AG20443 (cell line): ENCODE data around the gene DLG2.
"Not testable (repeated sequence)": the region's sequence is repeated elsewhere in the genome, so short reads cannot be mapped to it uniquely, and the experiment has no call there.

Experiments
- DNase-seq: peaks from one replicate; pipeline ENCODE4 v3.0.0; 2012; ENCODE audit warnings: low spot score, mixed read lengths

The DLG2 gene

DNA sequence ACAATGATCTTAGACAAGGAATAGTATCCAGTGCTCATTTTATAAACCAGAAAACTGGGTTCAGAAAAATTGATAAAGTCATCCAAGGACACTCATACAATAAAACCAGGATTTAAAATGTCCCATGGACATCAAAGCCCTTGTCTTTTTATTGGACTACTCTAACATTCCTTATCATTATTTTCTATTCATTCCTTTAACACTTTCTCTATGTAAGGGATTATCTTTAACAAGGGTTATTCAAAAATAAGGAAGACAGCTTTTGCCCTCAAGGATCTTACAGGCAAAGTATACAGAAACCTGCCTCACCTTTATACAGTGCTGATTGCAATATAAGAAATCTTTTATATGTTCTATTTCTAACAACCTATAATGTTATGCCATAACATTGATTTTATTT, 790.8 kb downstream of the DLG2 start:
- no peak for DNase-seq

DNA sequence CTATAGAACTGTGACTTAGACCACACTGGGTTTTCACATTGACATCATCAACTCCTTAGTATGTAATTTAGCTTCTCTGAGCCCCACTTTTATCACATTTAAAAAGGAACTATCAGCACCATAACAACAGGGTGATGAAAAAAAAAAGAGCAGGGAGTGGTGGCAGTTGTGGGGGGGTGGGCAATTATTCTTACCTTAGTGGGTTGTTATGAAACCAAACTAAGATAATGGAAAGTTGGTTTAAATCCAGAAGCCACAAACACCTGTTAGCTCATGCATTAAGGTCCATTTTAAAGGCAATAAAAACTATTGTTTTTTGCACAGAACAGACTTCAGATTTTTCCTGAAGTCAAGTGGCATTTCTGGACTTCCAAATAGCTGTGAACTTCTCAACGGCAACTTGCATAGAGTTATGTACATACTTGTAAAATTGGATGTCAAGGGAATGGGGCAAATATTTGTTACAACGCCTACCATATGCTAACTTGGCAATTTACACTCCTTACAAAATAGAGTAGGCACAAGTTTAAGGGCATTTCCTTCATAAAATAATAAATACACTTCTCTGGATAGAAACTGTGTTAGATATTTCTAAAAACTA, 793.6 kb downstream of the DLG2 start:
- no peak for DNase-seq

DNA sequence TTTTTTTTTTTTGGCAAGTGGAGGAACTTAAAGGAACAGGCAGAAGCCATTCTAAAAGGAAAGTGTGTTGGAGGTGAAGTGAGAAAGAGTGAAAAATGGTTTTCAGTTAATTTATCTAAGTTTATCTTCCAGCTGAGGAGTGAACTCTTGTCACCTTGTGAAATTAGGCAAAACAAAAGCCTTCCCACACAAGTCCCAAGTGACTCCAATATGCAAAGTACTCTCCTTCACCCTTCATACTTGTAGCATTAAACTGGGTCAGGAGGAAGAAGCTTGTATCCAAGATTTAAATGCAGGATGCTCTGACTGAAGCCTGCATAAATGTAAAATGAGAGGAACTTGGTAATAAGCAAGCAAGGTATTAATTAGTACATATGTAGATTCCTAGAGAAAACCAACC, 796.8 kb downstream of the DLG2 start:
- no peak for DNase-seq

DNA sequence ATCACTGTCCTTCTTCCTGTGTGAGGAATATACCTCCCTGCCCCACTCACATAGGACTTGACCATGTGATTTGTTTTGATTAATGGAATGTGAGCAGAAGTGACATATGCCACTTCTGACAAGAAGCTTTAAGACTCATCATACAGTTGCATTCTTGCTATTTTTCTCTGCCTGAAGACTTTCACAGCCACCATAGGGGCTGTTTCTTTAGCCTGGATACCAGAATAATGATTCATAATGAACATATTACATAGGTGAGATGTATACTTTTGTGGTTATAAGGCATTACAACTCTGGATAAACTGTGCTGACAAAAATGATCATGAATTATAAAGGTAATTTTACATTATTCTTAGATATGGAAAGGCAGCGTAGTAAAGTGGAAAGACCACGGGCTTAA, 798.0 kb downstream of the DLG2 start:
- DNase-seq, result no peak

DNA sequence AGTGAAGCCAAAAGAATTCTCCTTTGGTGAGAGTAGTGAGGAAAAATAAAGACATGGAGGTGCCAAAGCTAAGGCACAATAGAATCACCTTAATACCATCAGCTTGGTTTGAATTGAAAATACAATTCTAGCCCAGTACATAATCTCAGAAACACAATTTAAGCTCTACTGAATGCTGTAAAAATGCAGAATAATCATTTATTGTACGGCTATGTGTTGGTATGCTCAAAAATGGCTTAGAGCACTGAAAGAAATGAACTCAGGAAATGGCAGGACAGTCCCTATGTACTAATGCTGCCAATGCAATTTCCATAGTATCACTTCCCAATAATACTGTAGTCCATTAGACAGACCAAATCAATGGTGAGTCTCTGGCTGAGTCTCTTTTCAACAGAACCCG, 798.5 kb downstream of the DLG2 start:
- DNase-seq, result no peak

DNA sequence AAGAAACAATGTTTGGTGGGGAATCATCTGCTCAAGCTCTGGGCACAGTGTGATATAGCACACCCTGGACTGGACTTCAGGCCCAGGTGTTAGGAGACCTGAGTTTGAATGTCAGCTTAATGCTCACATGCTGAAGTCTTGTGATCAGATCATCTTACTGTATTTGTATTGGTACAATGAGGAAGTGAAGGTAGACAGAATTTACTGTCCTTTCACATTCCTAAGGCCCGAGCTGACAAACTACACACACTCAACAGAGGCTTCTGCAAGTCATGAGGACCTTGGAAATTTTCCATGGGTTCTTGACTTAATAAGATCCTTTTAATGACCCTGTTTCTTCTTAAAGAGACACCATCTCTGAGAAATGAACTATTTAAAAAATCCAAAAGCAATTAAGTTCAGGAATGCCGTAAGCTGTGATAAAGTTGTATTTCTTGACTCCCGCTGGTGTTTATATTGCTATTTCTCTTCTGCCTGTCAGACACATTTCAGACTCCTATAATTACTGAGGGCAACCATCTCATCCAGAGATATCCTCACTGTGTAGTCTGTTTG, 802.0 kb downstream of the DLG2 start:
- no peak for DNase-seq

DNA sequence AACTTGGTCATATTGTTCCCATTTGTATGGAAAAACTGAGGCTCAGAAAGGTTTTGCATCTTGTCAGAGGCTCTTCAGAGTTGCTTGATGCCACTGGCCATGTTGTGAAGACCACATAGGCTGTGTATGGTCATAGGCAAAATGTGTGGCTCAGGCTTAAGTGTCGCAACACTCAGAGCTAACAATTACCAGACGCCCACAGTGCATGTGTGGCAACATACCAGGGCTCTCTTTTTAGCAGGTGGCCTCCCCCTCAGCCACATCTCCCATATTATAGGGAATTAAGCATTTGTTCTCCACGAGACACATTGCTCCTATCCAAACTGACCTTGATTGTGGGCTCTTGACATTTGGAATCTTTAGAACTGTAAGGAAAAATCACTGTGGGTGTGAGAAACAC, 802.5 kb downstream of the DLG2 start:
- DNase-seq, result peak; percentile 29

DNA sequence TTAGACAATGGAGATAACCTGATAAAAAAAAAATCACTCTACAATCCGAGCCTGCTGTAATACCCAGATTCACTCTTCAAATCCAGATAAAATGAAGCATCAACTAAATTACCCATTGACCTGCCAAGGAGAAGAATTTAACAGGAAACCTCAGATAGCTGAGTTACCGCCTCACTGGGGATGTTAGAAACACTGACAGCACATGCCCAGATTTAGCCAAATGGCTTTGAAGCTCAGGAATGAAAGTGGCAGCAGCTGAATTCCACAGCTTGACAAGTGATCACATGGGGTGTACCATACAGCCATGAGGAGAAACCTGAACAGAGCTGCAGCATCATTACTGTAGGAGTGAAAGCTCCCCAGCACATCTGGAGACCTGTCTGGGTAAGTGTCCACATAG, 807.6 kb downstream of the DLG2 start:
- no peak for DNase-seq

DNA sequence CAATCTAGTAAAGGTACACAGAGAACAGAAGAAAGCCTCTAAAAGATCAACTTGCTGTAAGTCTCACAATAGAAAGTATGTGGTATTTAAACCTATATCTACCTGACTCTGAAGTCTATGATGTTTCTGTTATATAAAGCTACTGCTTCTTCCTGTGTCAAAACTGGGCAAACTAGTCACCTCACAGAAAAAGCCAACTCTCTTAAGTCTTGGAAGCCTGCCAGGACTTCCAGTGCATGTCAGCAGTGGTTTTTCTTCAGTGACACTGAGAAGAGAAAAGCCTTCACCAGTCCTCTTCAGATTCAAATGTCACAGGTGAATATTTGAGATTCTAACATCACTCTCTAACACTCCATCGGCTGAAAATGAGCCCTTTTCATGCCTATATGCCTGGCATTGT, 808.0 kb downstream of the DLG2 start:
- no peak for DNase-seq

DNA sequence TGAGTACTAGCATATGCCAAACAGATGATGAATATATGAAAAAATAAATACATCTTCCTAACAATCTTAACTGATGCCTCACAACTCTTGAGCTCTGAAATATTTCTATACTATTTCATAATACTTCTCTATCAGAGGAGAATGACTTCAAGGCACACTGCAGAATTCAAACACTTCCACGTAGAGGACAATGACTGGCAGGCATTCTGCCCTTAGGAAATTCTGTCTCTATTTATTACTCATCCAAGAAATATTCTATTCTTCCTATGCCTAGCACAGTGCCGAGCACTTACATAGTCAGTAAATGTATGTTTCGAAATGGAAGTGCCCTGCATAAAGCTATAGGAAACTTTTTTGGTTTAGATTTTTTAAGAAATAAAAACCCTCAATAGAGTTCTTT, 809.1 kb downstream of the DLG2 start:
- DNase-seq, result peak; percentile 13

DNA sequence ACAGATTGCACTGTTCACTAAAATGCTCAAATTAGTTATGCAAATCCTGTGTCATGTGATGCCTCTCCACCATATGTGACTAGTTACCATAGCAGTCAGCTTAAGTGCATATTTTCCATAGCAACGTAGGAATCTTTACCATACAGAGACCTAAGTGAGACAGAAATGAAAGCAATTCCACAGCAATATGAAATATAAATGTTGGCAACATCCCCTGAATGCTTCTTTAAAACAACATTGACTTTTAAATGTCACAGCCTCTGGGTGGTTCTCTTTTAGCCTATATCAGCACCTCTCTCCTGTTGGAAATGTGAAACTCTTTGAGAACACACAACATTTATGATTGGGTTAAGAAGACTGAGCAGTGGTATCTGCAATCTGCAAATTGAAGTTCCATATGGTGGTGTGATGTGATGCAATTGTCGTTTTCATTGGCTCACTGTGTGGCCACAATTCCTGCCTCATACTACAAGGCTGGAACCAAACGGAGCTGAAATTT, 814.6 kb downstream of the DLG2 start:
- no peak for DNase-seq

DNA sequence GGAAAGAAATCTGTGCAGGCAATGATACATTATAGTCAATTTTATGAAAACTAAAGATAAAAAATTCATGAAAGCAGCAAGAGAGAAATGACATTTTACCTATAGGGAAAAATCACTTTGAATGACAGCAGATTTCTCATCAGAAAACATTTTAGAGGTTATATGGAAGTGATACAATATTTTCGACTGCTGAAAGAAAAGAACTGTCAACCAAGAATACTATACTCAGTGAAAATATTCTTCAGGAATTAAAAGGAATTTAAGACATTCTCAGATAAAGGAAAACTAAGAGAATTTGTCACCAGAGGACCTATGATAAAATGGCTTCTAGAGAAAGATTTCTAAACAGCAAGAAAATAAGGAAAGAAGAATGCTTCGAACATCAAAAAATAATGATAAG, 820.8 kb downstream of the DLG2 start:
- no peak for DNase-seq

DNA sequence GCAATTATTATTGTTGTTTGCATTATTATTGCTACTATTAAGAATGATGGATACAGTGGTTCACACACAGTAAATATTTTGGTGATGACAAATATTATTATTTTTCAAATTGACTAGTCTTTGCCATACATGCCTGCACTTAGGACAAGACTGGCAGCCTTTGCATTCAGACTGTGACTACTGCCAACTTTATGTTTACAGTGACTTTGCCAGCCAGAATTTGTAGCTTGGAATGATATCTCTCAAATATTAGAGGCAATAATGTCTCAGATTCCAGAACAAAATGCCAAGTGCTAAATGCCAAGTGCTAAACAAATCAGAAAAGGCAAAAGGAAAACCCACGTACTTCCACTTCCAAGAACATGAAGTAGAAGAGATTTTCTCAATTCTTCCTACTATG, 823.1 kb downstream of the DLG2 start:
- no peak for DNase-seq

DNA sequence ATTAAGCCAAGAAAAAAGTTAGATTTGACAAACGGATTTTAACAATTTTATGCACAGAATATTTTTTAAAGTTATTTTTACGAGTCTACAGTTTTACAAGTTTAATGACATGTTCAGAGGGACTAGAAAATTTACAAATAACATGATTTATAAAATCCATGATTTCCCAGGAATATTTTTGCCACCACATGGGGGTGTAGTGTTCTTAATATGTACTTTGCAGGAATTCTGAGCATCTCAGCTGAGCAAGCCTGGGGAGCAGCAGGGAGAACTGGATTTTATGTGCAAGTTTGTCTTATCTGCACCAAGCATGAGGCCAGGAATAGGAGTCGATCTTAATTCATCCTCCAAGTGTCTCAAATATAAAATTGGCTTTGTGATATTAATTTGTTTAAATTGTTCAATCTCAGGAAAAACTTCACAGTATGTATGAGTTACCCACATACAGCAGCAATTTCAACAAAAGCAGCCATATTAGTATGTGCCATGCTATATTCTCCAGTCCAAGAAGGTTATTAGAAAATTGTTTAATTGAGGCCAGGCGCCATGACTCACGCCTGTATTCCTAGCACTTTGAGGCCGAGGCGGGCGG, 826.3 kb downstream of the DLG2 start:
- peak; percentile 67 for DNase-seq

DNA sequence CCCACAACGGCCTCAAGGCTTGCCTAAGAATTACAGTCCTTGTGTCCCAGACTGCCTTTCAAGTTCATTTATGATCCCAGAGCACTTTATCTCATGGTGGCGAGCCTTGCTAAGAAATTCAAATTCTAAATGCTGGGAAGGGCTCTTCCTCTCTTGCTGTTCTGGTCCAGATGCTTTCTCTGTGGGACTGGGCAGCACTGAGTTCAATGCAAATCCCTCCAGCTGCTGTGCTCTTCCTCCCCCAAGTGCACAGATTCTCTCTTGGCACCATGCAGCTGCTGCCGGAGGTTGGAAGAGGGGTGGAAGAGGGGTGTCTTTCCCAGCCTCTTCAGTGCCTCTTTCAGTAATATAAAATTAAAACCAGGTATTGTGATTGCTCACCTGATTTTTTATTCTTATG, 828.0 kb downstream of the DLG2 start:
- no peak for DNase-seq

DNA sequence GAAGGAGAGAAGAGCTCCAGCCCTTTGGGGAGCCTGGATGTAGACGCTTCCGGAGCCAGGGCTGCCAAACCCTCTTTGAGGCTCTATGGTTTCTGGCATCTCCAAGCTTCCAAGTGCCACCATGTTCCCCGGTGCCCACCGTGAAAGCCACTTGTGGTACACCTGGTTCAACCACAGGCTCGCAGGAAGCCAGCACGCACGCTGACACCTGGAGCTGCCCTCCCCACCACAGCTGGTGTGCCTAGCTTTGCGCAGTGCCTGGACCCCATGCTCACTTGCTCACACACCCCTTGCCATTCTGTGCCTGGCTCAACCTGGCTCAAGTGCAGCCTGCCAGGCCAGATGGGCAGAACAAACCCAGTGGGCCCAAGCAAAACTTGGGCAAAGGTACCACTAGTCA, 831.4 kb downstream of the DLG2 start:
- no peak for DNase-seq

DNA sequence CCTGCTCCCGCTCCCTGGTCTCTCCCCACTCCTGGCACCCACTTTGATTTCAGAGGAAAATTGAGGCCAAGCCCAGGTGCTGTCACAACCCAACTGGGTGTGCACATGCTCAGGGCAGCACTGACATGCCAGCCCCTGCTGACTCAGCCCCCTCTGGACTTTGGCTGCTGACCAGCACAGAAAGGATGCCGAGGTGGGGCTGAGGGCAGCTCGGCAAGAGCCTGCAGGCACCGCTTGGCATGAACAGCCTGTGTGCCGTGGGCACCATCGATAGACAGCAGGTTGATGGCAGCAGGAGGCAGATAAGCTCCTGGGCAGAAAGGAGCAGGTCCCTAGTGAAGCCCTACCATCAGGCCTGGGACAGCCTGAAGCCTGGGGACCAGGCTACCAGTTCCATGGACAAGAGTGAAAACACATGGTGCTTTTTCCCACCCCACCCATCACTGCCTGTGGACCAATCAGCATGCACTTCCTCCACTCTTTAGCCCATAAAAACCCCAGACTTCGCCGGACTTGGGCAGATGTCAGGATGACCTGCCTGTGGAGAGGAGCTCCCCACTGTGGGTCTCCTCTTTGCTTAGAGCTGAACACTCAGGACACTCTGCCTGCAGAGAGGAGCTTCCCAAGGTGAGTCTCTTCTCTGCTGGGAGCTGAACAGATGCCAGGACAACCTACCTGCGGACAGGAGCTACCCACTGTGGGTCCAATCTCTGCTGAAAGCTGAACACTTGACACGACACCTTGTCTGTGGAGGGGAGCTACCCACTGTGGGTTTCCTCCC, 832.3 kb downstream of the DLG2 start:
- DNase-seq, result no peak

DNA sequence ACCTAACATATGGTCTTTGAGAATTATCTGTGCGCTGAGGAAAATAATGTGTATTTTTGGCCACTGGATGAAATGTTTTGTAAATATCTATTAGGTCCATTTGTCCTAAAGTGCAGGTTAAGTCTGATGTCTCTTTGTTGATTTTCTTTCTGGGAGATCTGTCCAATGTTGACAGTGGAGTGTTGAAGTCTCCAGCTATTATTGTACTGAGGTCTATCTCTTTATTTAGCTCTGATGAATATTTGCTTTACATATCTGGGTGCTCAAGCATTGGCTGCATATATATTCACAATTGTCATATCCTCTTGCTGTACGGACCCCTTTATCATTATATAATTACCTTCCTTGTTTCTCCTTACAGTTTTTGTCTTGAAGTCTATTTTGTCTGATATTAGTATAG, 833.8 kb downstream of the DLG2 start:
- no peak for DNase-seq

DNA sequence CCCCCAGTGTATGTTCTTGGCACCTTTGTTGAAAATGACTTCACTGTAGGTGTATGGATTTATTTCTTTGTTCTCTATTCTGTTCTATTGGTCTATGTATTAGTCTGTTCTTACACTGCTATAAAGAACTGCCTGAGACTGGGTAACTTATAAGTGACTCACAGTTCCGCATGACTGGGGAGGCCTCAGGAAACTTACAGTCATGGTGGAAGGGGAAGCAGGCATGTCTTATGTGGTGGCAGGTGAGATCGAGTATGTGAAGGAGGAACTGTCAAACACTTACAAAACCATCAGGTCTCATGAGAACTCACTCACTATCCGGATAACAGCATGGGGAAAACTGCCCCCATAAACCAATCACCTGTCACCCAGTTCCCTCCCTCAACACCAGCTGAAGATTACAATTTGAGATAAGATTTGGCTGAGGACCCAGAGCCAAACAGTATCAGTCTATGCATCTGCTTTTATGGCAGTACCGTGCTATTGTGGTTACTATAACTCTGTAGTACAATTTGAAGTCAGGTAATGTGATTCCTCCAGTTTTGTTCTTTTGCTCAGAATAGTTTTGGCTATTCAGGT, 836.2 kb downstream of the DLG2 start:
- DNase-seq, result no peak

DNA sequence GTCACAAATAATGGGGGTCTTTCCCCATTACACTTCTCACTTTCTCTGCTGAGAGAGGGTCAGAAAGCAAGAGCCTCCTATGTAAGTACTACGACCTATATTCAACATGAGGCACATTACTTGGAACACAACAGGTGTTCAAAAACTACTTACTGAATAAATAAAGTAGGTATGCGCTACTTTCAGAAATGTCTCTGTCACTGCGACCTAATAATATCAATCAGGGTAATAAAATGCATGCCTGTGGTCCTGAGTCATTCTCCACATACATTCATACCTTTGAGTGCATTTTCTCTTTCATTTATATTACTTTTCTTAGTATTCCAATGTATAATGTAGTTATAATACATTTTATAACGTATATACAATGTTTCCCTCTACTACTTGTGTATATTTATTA, 838.9 kb downstream of the DLG2 start:
- DNase-seq, result no peak

DNA sequence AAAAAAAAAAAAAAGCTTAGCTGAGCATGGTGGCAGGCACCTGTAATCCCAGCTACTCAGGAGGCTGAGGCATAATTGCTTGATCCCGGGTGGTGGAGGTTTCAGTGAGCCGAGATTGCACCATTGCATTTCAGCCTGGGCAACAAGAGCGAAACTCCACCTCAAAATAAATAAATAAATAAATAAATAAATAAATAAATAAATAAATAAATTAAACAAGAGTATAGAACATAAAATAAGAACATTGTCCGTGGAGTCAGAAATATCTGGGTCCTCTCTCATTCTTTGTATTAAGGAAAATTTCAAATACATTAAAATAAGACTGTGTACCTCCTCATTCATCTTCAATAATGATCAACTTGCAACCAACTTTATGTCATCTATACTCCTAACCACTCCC, 843.0 kb downstream of the DLG2 start:
- DNase-seq, result not testable (repeated sequence)

DNA sequence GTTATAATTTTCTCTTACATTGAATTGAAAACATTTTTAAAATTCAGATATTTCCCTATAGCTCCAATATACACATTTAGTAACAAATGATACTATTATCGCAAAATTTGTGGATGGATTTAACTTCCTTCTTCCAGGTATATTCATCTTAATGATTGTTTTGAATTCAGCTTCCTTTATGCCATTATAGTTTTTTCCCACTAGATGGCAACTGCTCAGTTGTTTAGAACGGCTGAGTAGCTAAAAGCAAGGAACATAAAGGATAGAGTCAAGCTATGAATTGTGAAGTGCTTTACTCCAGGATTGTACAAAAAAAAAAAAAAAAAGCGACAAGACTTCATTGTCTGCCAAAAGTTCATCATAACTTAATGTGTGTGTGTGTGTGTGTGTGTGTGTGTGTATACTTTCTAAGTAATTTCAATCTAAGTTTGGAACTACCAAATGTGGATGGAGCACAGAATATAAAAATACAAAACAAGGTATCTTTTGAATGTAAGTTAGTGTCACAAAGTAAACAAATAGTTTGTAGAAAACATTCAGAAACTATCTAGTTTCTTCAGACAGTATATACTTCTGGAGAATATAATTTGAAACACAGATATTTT, 846.4 kb downstream of the DLG2 start:
- DNase-seq, result peak; percentile 18
